Measurements from ENCODE around the gene INKA1.

Gene INKA1

GRCh38 chr3:49799761-49800160, 3.3 kb upstream of the INKA1 start, which contains the start of gene CDHR4:
Gene CDHR4, minus strand, starts transcription at chr3:49799873. Its CDS starts 61 bp downstream, at chr3:49799812.
- Histone ChIP-seq H3K4me2 (ENCODE audit: low read depth, low read length) (no peak within 1 kb of the TSS), H3K9ac (ENCODE audit: low read length) (no peak within 1 kb of the TSS)
- no peak for DNase-seq

GRCh38 chr3:49801160-49801559, 1.9 kb upstream of the INKA1 start:
- Histone ChIP-seq H3K4me3 (ENCODE audit: low read length) (no peak overlapping the region), H3K27ac (ENCODE audit: low read length) (no peak overlapping the region), H3K4me1 (ENCODE audit: low read length) (no peaks in the 10 kb centered on the region), H3K4me2 (ENCODE audit: low read depth, low read length) (no peak overlapping the region), H3K9ac (ENCODE audit: low read length) (no peak overlapping the region), H3K79me2 (ENCODE audit: low read length) (no peaks in the 10 kb centered on the region), H3K36me3 (replicated peaks; ENCODE audit: insufficient read depth, low read length) (no peaks in the 10 kb centered on the region), H3K27me3 (replicated peaks; ENCODE audit: insufficient read depth, low read length) (peaks cover 6% of the 10 kb centered on the region; the same call in 1 of the 2 replicates), H4K20me1 (ENCODE audit: insufficient read depth, low read length) (no peaks in the 10 kb centered on the region), H2AFZ (ENCODE audit: low read length) (no peak overlapping the region), H3K9me2 (replicated peaks; ENCODE audit: insufficient read depth, low read length) (no peaks in the 10 kb centered on the region), H3K9me3 (replicated peaks; ENCODE audit: insufficient read depth, low read length) (no peaks in the 10 kb centered on the region), H3F3A (ENCODE audit: insufficient read depth, low read length) (no peaks in the 10 kb centered on the region)
- no peak for TF ChIP-seq EZH2 (optimal IDR thresholded peaks at IDR 0.05; ENCODE audit: low read depth, low read length)
- no peak for TF ChIP-seq EZH2phosphoT487 (IDR thresholded peaks at IDR 0.05; ENCODE audit: low read length)
- DNase-seq: no peak

More at GRCh38 chr3:49799761-49800160, 3.3 kb upstream of the INKA1 start, which contains the start of gene CDHR4:
- Histone ChIP-seq H3K27ac (ENCODE audit: low read length) (no peak within 1 kb of the TSS), H3K4me3 (ENCODE audit: low read length) (no peak within 1 kb of the TSS), H3K79me2 (ENCODE audit: low read length) (no peaks in the 10 kb centered on the region), H3F3A (ENCODE audit: insufficient read depth, low read length) (no peaks in the 10 kb centered on the region), H3K36me3 (replicated peaks; ENCODE audit: insufficient read depth, low read length) (no peaks in the 10 kb centered on the region), H3K4me1 (ENCODE audit: low read length) (no peaks in the 10 kb centered on the region), H3K9me3 (replicated peaks; ENCODE audit: insufficient read depth, low read length) (no peaks in the 10 kb centered on the region), H2AFZ (ENCODE audit: low read length) (no peak within 1 kb of the TSS), H4K20me1 (ENCODE audit: insufficient read depth, low read length) (no peaks in the 10 kb centered on the region), H3K27me3 (replicated peaks; ENCODE audit: insufficient read depth, low read length) (peaks cover 6% of the 10 kb centered on the region; the same call in 1 of the 2 replicates), H3K9me2 (replicated peaks; ENCODE audit: insufficient read depth, low read length) (no peaks in the 10 kb centered on the region)
- TF ChIP-seq EZH2 (optimal IDR thresholded peaks at IDR 0.05; ENCODE audit: low read depth, low read length) (no peak), EZH2phosphoT487 (IDR thresholded peaks at IDR 0.05; ENCODE audit: low read length) (no peak), CTCF (IDR thresholded peaks at IDR 0.05; ENCODE audit: low read length) (no peak)

- no peak overlapping the region for H3K27ac ChIP-seq (ENCODE audit: low read length)
- no peaks in the 10 kb centered on the region for H3K36me3 ChIP-seq (replicated peaks; ENCODE audit: insufficient read depth, low read length)
- peak overlapping the region; percentile 42; the same call in 1 of the 2 replicates for H3K9ac ChIP-seq (ENCODE audit: low read length)
- DNase-seq: peak; percentile 28
- H3K79me2 ChIP-seq (ENCODE audit: low read length): no peaks in the 10 kb centered on the region
- H3K9me3 ChIP-seq (replicated peaks; ENCODE audit: insufficient read depth, low read length): no peaks in the 10 kb centered on the region
- peak overlapping the region; percentile 90 for H3K4me2 ChIP-seq (ENCODE audit: low read depth, low read length)
- no peaks in the 10 kb centered on the region for H3K4me1 ChIP-seq (ENCODE audit: low read length)
- no peaks in the 10 kb centered on the region for H4K20me1 ChIP-seq (ENCODE audit: insufficient read depth, low read length)
- no peaks in the 10 kb centered on the region for H3K9me2 ChIP-seq (replicated peaks; ENCODE audit: insufficient read depth, low read length)
- no peaks in the 10 kb centered on the region for H3F3A ChIP-seq (ENCODE audit: insufficient read depth, low read length)
- H3K4me3 ChIP-seq (ENCODE audit: low read length): peak overlapping the region; percentile 74
- TF ChIP-seq CTCF (IDR thresholded peaks at IDR 0.05; ENCODE audit: low read length) (peak; percentile 8; the same call in 1 of the 2 replicates), EZH2 (optimal IDR thresholded peaks at IDR 0.05; ENCODE audit: low read depth, low read length) (no peak)
- H3K27me3 ChIP-seq (replicated peaks; ENCODE audit: insufficient read depth, low read length): peaks cover 6% of the 10 kb centered on the region; the same call in 1 of the 2 replicates
- peak overlapping the region; percentile 98 for H2AFZ ChIP-seq (ENCODE audit: low read length)
Measured at GRCh38 chr3:49803465-49804140, 542 bp downstream of the INKA1 start.

Data from MM.1S (cell line).